Activated naive CD8-positive, alpha-beta T cell treated with anti-CD3 and anti-CD28 coated beads, Interleukin-2, amount 50 U/mL, for 24 hours (primary cell): ENCODE data around the gene WWOX.

Experiments
- ATAC-seq: fragments of 150-1000 bp; cut with Tn5 transposase; one replicate; pipeline ENCODE4 v1.10.0; 2021
- DNase-seq: peaks from one replicate; pipeline ENCODE4 v3.0.0; 2021
- H3K27ac Mint-ChIP-seq: one replicate; pipeline ENCODE4 v1.8.0; 2021; ENCODE audit warnings: mild to moderate bottlenecking, mixed read lengths
- H3K27me3 Mint-ChIP-seq: one replicate; pipeline ENCODE4 v1.8.0; 2021; ENCODE audit warnings: mixed read lengths
- H3K36me3 Mint-ChIP-seq: one replicate; pipeline ENCODE4 v1.8.0; 2021; ENCODE audit warnings: low read depth, mixed read lengths
- H3K4me1 Mint-ChIP-seq: one replicate; pipeline ENCODE4 v1.8.0; 2021; ENCODE audit warnings: mixed read lengths
- H3K4me3 Mint-ChIP-seq: one replicate; pipeline ENCODE4 v1.8.0; 2021; ENCODE audit warnings: mild to moderate bottlenecking, moderate library complexity, mixed read lengths
- H3K9me3 Mint-ChIP-seq: one replicate; pipeline ENCODE4 v1.8.0; 2021; ENCODE audit warnings: mixed read lengths

Gene WWOX

GRCh38 chr16:78306361-78306760, 206.9 kb downstream of the WWOX start:
- Mint-ChIP-seq H3K4me3 (no peak overlapping the region), H3K9me3 (no peaks in the 10 kb centered on the region), H3K27me3 (no peaks in the 10 kb centered on the region), H3K36me3 (no peaks in the 10 kb centered on the region), H3K4me1 (peaks cover 13% of the 10 kb centered on the region), H3K27ac (no peak overlapping the region)
- DNase-seq (no peak), ATAC-seq (no peak)

GRCh38 chr16:78307824-78308528, 208.5 kb downstream of the WWOX start:
- Mint-ChIP-seq H3K27me3 (no peaks in the 10 kb centered on the region), H3K27ac (no peak overlapping the region), H3K9me3 (no peaks in the 10 kb centered on the region), H3K4me1 (peaks cover 14% of the 10 kb centered on the region), H3K36me3 (no peaks in the 10 kb centered on the region), H3K4me3 (no peak overlapping the region)
- DNase-seq (no peak), ATAC-seq (no peak)

DNA sequence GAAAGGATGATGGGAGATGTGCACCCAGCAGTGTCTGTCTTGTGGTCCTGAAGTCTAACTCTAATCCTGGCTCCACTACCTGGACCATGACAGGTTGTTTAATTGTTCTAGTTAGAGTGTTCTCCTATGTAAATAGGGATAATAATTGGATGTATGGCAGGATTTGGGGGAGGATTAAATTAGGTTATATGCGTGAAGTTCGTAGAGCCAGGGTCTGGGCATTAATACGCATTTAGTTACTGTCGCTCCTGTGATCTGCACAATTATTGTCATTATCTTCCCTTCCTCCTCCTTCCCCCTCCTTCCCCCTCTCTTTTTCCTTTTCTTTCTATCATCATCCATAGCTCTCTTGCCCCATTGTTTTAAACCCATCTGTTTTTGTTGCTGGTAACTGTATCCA, 210.3 kb downstream of the WWOX start:
- H3K27me3 Mint-ChIP-seq: no peaks in the 10 kb centered on the region
- no peak overlapping the region for H3K4me3 Mint-ChIP-seq
- peaks cover 14% of the 10 kb centered on the region for H3K4me1 Mint-ChIP-seq
- H3K36me3 Mint-ChIP-seq: no peaks in the 10 kb centered on the region
- no peak overlapping the region for H3K27ac Mint-ChIP-seq
- ATAC-seq (no peak), DNase-seq (no peak)
- H3K9me3 Mint-ChIP-seq: no peaks in the 10 kb centered on the region

DNA sequence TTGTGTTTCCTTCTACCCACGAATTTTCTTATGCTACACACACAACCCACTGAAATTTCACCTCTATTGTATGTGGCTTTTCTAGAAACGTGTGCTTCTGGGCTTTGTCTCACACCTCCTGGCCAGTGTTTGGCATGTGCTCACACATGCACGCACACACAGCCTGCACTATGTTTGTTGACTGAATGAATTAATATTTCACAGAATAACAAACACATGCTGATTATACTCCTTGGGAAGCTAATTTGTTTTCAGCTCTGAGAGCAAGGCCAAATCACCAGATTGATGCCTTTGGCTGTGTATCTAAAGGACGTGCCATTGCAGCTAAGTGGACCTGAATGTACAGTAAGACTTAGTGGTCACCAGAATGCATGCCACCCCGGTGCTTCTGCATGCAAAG, 210.7 kb downstream of the WWOX start:
- no peak for DNase-seq
- Mint-ChIP-seq H3K27me3 (no peaks in the 10 kb centered on the region), H3K9me3 (no peaks in the 10 kb centered on the region), H3K36me3 (no peaks in the 10 kb centered on the region), H3K4me1 (peaks cover 14% of the 10 kb centered on the region), H3K4me3 (no peak overlapping the region), H3K27ac (no peak overlapping the region)
- no peak for ATAC-seq

DNA sequence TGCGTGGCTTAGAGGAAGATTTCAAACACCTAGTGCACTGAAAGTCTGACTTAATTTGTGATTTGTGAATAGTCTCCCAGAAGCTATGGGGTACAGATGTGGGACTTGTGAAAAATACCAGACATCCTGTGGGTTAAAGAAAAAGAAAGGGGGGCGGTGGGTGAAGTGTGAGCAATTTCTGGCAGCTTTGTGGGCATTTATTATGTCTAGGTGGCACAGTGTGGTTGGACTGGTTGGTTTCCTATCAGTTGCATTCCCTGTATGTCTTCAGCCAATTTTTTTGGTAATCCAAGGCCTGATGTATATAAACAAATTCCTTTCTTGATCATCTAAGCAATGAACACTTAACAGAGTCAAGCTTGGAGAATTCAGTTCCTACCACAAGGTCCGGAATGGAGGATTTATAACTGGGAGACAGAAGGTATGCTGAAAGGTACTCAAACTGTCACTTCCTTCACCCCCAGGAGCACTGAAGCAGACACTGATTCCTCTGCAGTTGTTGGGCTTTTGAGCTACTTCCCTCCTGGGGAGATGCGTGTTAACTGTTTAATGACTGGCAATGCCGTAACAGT, 211.6 kb downstream of the WWOX start:
- DNase-seq: no peak
- H3K9me3 Mint-ChIP-seq: no peaks in the 10 kb centered on the region
- peaks cover 14% of the 10 kb centered on the region for H3K4me1 Mint-ChIP-seq
- no peak overlapping the region for H3K4me3 Mint-ChIP-seq
- no peaks in the 10 kb centered on the region for H3K36me3 Mint-ChIP-seq
- no peaks in the 10 kb centered on the region for H3K27me3 Mint-ChIP-seq
- no peak overlapping the region for H3K27ac Mint-ChIP-seq
- ATAC-seq: peak; percentile 46

GRCh38 chr16:78311831-78312230, 212.4 kb downstream of the WWOX start:
- H3K36me3 Mint-ChIP-seq: no peaks in the 10 kb centered on the region
- H3K27me3 Mint-ChIP-seq: no peaks in the 10 kb centered on the region
- H3K27ac Mint-ChIP-seq: no peak overlapping the region
- no peaks in the 10 kb centered on the region for H3K9me3 Mint-ChIP-seq
- ATAC-seq: no peak
- peaks cover 14% of the 10 kb centered on the region for H3K4me1 Mint-ChIP-seq
- DNase-seq: no peak
- H3K4me3 Mint-ChIP-seq: no peak overlapping the region

DNA sequence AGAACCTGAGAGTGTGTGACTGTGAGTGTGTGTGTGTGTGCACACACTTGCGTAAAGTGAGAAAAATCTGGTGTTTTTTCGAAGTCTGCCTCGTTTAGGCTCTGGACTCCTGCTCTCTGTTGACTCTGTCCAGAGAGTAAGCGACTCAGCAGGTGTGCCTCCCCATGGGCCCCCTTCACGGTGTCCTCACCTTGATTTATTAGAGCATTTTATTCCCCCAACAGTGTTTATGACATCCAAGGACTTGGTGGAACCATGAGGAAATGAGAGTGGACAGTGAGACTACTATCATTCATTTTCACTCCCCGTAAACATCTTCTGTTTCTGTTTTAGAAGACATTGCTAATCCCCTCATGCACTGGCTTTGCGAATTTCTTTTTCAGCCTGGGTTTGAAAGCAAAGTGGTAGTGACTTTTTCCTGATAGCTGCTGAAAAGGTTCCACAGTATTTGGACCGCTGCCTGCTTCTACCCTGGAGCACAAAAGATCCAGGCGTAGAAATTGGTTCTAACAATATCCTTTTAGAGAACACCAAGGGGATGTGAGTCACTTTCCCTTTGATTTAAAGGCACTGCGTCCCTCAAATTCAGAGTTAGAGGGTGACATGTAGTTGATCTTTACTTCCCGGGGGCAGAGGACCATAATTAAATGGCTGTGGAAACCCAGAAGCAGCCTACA, 218.2 kb downstream of the WWOX start:
- no peaks in the 10 kb centered on the region for H3K9me3 Mint-ChIP-seq
- H3K4me3 Mint-ChIP-seq: no peak overlapping the region
- DNase-seq: no peak
- H3K27me3 Mint-ChIP-seq: no peaks in the 10 kb centered on the region
- ATAC-seq: no peak
- no peak overlapping the region for H3K27ac Mint-ChIP-seq
- no peaks in the 10 kb centered on the region for H3K36me3 Mint-ChIP-seq
- no peaks in the 10 kb centered on the region for H3K4me1 Mint-ChIP-seq

- ATAC-seq (no peak), DNase-seq (no peak)
- Mint-ChIP-seq H3K4me1 (no peaks in the 10 kb centered on the region), H3K27ac (no peak overlapping the region), H3K4me3 (no peak overlapping the region), H3K36me3 (no peaks in the 10 kb centered on the region), H3K9me3 (no peaks in the 10 kb centered on the region), H3K27me3 (no peaks in the 10 kb centered on the region)
These were observed 222.3 kb downstream of the WWOX start for GRCh38 chr16:78321620-78322360.

DNA sequence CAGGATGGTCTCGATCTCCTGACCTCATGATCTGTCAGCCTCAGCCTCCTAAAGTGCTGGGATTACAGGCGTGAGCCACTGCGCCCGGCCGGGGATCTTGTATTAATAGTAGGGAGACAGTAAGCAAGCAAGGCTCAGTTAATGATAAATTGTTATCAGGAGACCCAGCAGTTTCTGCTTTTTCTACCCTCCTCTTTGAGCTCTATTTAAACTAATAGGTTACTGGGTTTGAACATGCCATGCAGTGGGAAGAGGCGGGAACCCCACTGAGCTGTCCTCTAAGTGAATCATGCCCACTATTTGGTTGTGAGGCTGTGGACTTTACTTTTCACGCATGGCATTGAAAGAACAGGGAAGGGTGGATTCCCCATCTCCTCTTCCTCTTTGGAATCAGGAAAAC, 223.9 kb downstream of the WWOX start:
- Mint-ChIP-seq H3K9me3 (no peaks in the 10 kb centered on the region), H3K27me3 (no peaks in the 10 kb centered on the region), H3K4me1 (no peaks in the 10 kb centered on the region), H3K27ac (no peak overlapping the region), H3K4me3 (no peak overlapping the region), H3K36me3 (no peaks in the 10 kb centered on the region)
- no peak for DNase-seq
- ATAC-seq: no peak

DNA sequence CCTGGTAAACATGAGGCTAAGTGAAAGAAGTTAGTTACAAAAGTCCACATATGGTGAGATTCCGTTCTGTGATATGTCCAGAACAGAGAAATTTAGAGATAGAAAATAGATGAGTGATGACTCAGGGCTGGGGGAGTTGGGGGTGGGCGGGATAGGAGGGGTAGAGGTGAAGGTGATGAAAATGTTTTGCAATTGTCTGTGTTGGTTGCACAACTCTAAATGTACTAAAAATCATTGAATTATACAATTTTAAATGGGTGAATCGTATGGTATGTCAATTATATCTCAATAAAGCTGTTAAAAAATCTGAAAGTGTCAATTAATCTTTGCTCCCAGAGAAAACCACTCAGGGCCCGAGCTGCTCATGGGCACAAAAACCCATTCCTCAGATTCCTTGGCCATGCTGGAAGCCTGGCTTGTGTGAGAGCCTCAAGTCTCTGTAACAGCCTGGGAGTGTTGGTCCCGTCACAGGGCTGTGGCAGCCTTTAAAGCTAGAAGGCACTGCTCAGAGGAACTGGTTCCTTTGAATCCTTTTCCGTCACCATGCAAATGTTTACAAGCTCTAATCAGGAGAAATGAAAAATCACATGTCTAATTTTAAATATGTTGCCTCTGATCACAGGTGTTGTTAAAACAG, 225.3 kb downstream of the WWOX start:
- Mint-ChIP-seq H3K9me3 (no peaks in the 10 kb centered on the region), H3K27me3 (no peaks in the 10 kb centered on the region), H3K27ac (no peak overlapping the region), H3K4me3 (no peak overlapping the region), H3K4me1 (no peaks in the 10 kb centered on the region), H3K36me3 (no peaks in the 10 kb centered on the region)
- no peak for ATAC-seq
- DNase-seq: no peak

- no peak for DNase-seq
- Mint-ChIP-seq H3K27ac (no peak overlapping the region), H3K9me3 (no peaks in the 10 kb centered on the region), H3K27me3 (no peaks in the 10 kb centered on the region), H3K36me3 (no peaks in the 10 kb centered on the region), H3K4me3 (no peak overlapping the region), H3K4me1 (no peaks in the 10 kb centered on the region)
- ATAC-seq: no peak
These were observed 226.3 kb downstream of the WWOX start for GRCh38 chr16:78325468-78326352.

DNA sequence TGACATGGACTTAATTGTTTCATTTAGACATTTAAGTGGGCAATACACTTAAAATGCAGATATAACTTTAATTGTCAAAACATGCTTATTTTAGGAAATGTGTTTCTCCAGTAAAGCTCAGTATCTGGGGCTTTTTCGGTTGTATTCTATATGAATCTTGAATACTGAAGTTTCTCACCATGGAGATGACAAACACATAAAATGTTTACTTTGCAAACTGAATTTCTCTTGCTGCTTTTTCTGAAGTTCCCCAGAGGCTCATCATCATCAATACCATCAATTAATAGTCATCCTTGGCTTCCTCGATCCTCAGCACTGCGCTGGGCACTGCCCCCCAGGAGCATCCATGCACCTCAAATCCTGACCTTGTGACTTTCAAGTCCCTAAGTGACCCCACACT, 227.3 kb downstream of the WWOX start:
- Mint-ChIP-seq H3K4me3 (no peak overlapping the region), H3K27me3 (no peaks in the 10 kb centered on the region), H3K36me3 (no peaks in the 10 kb centered on the region), H3K4me1 (no peaks in the 10 kb centered on the region), H3K27ac (no peak overlapping the region), H3K9me3 (no peaks in the 10 kb centered on the region)
- DNase-seq: no peak
- ATAC-seq: no peak

DNA sequence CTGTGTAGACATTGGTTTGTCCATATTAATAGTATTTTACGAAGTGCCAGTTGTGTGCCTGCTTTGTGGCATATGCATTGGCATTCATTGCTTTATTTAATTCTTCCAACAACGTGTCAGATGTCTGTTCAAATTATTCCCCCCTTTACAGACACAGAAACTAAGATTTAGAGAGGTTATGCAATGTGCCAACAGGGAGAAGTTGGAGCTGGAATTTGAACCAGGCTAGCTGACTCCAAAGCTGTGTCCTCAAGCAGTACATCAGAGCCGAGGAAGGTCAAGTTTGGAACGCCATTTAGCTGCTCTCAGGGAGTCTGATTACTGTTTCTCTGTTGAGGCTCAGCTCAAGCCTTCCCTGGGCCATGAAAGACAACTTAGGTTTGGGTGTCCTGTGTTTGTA, 232.3 kb downstream of the WWOX start:
- ATAC-seq (no peak), DNase-seq (no peak)
- Mint-ChIP-seq H3K27me3 (no peaks in the 10 kb centered on the region), H3K4me3 (no peak overlapping the region), H3K36me3 (no peaks in the 10 kb centered on the region), H3K9me3 (no peaks in the 10 kb centered on the region), H3K27ac (no peak overlapping the region), H3K4me1 (no peaks in the 10 kb centered on the region)

DNA sequence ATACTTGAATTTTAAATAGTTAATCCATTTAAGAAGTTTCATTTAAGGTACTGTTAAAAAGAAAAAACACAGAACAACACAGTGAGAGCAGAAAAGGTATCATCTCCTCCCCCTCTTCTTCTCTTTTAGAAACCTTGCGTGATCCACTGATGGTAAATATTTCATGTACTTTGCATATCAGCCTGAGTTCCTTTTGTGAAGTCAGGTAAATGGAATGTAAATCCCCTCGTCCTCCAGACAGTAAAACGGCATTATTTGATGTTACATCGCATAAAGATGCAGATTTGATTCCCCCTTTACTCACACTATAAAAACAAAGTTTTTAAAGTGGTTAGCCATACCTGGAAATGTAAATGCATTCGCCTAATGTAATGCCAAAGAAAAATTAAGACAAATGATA, 234.4 kb downstream of the WWOX start:
- Mint-ChIP-seq H3K36me3 (no peaks in the 10 kb centered on the region), H3K4me1 (no peaks in the 10 kb centered on the region), H3K4me3 (no peak overlapping the region), H3K27me3 (no peaks in the 10 kb centered on the region), H3K9me3 (no peaks in the 10 kb centered on the region), H3K27ac (no peak overlapping the region)
- DNase-seq: no peak
- no peak for ATAC-seq
